Activated CD4-positive, alpha-beta T cell treated with anti-CD3 and anti-CD28 coated beads for 36 hours (primary cell): ENCODE results near the gene GLUD1. TPM values are rescaled to one million over a fixed set of nuclear protein-coding genes. Genes with fewer than 3 reads are reported as not detected.
A peak's percentile ranks its signal among the peaks of the same experiment; 100 is the strongest.
"Not testable (repeated sequence)": the region's sequence is repeated elsewhere in the genome, so short reads cannot be mapped to it uniquely, and the experiment has no call there.

Source experiments
- ATAC-seq: fragments of 200-7000 bp; cut with Tn5 transposase; one replicate; pipeline ENCODE4 v1.10.0; 2021; ENCODE audit warnings: mild to moderate bottlenecking, moderate library complexity
- CTCF ChIA-PET: fragments of 350-600 bp; sonication (Branson Sonifier 250); formaldehyde crosslinking; loops from one replicate; lab custom pipeline; 2021; ENCODE audit warnings: antibody characterized with exemption; lab: Charles Lee
- POLR2A ChIA-PET: fragments of 350-600 bp; sonication (Branson Sonifier 250); formaldehyde crosslinking; loops from one replicate; lab custom pipeline; 2021; ENCODE audit warnings: antibody characterized with exemption, inconsistent platforms; lab: Charles Lee
- DNase-seq: peaks from one replicate; pipeline ENCODE4 v3.0.0-alpha.2; 2020
- H3K27ac Mint-ChIP-seq: one replicate; pipeline ENCODE4 v1.8.0; 2021; ENCODE audit warnings: mixed read lengths
- H3K27me3 Mint-ChIP-seq: one replicate; pipeline ENCODE4 v1.8.0; 2021; ENCODE audit warnings: mixed read lengths
- H3K36me3 Mint-ChIP-seq: one replicate; pipeline ENCODE4 v1.8.0; 2021; ENCODE audit warnings: low read depth, mixed read lengths
- H3K4me1 Mint-ChIP-seq: one replicate; pipeline ENCODE4 v1.8.0; 2021; ENCODE audit warnings: mixed read lengths
- H3K4me3 Mint-ChIP-seq: one replicate; pipeline ENCODE4 v1.8.0; 2021; ENCODE audit warnings: mild to moderate bottlenecking, moderate library complexity, mixed read lengths
- H3K9me3 Mint-ChIP-seq: one replicate; pipeline ENCODE4 v1.8.0; 2021; ENCODE audit warnings: low read depth, mixed read lengths
- intact Hi-C, 2 experiments: fragments of 100-400 bp; cut with DNase I in 1 of 2; cut with micrococcal nuclease in 1 of 2; formaldehyde crosslinking; loops; one replicate each; pipeline versions ENCODE4 v1.14.2 to v1.15.1; 2022 to 2024; cut with DNase I, micrococcal nuclease
- total RNA-seq, 2 experiments: library from RNA; stranded (reverse); gene quantifications; one replicate each; pipeline ENCODE4 v1.2.3, GENCODE V29; 2021

The GLUD1 gene
- total RNA-seq, 2 experiments from 2014 or later, result 98.4 to 125 TPM

GRCh38 chr10:87066865-87067264 lies 27.8 kb downstream of the GLUD1 start:
- Mint-ChIP-seq H3K4me3 (no peak overlapping the region), H3K36me3 (peaks cover 42% of the 10 kb centered on the region), H3K27me3 (no peaks in the 10 kb centered on the region), H3K27ac (peak overlapping the region; percentile 7), H3K4me1 (no peaks in the 10 kb centered on the region), H3K9me3 (no peaks in the 10 kb centered on the region)
- ChIA-PET CTCF (no interaction called here), POLR2A (no interaction called here)
- intact Hi-C loops, result no loop called here
- no peak for DNase-seq
- no peak for ATAC-seq

- no peaks in the 10 kb centered on the region for H3K27me3 Mint-ChIP-seq
Measured at GRCh38 chr10:87066178-87066577, 28.5 kb downstream of the GLUD1 start.

DNA sequence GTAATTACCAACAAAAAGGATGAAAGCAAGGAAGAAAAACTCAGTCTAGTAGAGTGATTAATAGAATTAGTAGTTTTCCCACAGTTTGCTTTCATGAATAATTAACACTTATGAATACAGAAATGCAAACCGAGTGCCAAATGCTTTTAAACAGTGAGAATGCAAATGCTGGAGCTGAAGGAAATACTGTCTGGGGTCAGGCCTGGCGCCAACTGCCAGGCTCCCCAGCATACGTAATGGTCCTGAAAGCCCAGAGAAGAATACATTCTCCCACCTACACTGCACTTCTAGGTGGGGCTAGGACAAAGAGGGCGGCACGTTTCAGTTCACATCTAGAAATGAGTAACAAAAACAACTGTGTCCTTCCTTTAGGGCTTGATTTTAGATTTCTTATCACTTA lies 30.0 kb downstream of the GLUD1 start:
- no peak overlapping the region for H3K27ac Mint-ChIP-seq
- CTCF ChIA-PET, result no interaction called here
- no peaks in the 10 kb centered on the region for H3K9me3 Mint-ChIP-seq
- ATAC-seq, result no peak
- POLR2A ChIA-PET, result no interaction called here
- H3K27me3 Mint-ChIP-seq, result no peaks in the 10 kb centered on the region
- no peak overlapping the region for H3K4me3 Mint-ChIP-seq
- H3K4me1 Mint-ChIP-seq, result no peaks in the 10 kb centered on the region
- intact Hi-C loops, result no loop called here
- no peak for DNase-seq
- peaks cover 49% of the 10 kb centered on the region for H3K36me3 Mint-ChIP-seq

More at GRCh38 chr10:87066178-87066577, 28.5 kb downstream of the GLUD1 start:
- Mint-ChIP-seq H3K4me1 (no peaks in the 10 kb centered on the region), H3K36me3 (peaks cover 45% of the 10 kb centered on the region), H3K27ac (no peak overlapping the region), H3K9me3 (no peaks in the 10 kb centered on the region), H3K4me3 (no peak overlapping the region)
- ATAC-seq (no peak), DNase-seq (no peak)
- ChIA-PET CTCF (no interaction called here), POLR2A (no interaction called here)
- intact Hi-C loops, result no loop called here

DNA sequence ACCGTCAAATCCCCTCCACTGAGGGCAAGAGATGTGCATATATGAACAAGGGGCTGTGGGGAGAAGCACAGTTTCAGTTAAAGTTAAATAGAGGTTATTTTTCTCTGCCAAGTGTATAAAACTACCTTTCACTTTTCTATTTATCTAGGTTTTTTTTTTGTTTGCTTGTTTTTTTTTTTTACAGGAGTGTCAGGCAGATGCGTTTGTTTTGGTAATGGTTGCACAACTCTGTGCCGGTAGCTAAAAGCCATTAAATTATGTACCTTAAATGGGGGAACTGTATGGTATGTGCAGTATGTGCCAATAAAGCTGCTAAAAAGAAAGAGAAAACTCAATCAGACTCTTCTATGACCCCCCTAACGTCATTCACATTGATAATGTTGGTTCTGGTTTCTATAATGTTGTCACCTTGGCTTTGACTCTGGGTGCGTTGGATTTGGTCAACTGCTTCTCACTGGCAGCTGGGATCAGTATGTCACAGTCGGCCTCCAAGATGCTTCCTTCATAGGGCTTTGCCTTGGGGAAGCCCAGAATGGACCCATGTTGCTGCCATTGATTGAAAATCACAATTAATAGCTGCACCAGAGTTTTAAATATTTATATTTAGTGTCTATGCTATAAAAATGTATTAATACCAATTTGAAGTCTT lies 34.2 kb downstream of the GLUD1 start:
- intact Hi-C loops, result no loop called here
- no peaks in the 10 kb centered on the region for H3K4me1 Mint-ChIP-seq

DNA sequence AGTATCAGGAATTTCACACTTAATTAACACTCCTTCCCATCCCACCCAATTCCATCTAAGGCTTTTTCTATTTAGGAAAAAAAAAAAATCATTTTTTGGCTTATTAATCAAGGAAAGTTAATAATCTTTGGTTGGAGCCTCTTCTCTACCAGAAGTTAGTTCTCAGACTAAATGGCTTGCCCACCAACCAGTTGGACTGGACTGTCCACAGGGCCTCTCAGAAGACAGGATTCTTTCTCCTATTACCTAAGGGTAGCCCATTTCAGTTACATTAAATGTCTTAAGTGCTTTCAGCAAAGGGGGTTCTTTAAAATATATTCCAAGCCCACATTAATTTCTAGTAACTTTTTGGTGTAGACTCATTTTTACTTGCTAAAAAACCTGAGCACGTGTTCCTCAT lies 35.2 kb downstream of the GLUD1 start:
- Mint-ChIP-seq H3K9me3 (no peaks in the 10 kb centered on the region), H3K36me3 (peaks cover 38% of the 10 kb centered on the region), H3K27me3 (no peaks in the 10 kb centered on the region), H3K27ac (no peak overlapping the region), H3K4me1 (no peaks in the 10 kb centered on the region), H3K4me3 (no peak overlapping the region)
- ChIA-PET POLR2A (no interaction called here), CTCF (no interaction called here)
- DNase-seq, result no peak
- ATAC-seq, result no peak
- intact Hi-C loops, result no loop called here

More for the DNA sequence above, 34.2 kb downstream of the GLUD1 start:
- ATAC-seq, result no peak
- Mint-ChIP-seq H3K9me3 (no peaks in the 10 kb centered on the region), H3K4me3 (no peak overlapping the region), H3K27ac (no peak overlapping the region), H3K36me3 (peaks cover 38% of the 10 kb centered on the region), H3K27me3 (no peaks in the 10 kb centered on the region)
- no peak for DNase-seq
- POLR2A ChIA-PET, result no interaction called here
- CTCF ChIA-PET, result no interaction called here

GRCh38 chr10:87058171-87058570 lies 36.5 kb downstream of the GLUD1 start:
- H3K4me1 Mint-ChIP-seq, result no peaks in the 10 kb centered on the region
- no peaks in the 10 kb centered on the region for H3K27me3 Mint-ChIP-seq
- H3K36me3 Mint-ChIP-seq, result peaks cover 34% of the 10 kb centered on the region
- ChIA-PET POLR2A (no interaction called here), CTCF (no interaction called here)
- H3K27ac Mint-ChIP-seq, result no peak overlapping the region
- DNase-seq (no peak), ATAC-seq (no peak)
- H3K4me3 Mint-ChIP-seq, result no peak overlapping the region
- intact Hi-C loops, result no loop called here
- no peaks in the 10 kb centered on the region for H3K9me3 Mint-ChIP-seq

GRCh38 chr10:87054373-87055295 lies 40.0 kb downstream of the GLUD1 start:
- H3K9me3 Mint-ChIP-seq, result no peaks in the 10 kb centered on the region
- no peaks in the 10 kb centered on the region for H3K27me3 Mint-ChIP-seq
- intact Hi-C loops, result no loop called here
- H3K27ac Mint-ChIP-seq, result no peak overlapping the region
- peaks cover 36% of the 10 kb centered on the region for H3K36me3 Mint-ChIP-seq
- DNase-seq (peak; percentile 36), ATAC-seq (peak; percentile 84)
- no peak overlapping the region for H3K4me3 Mint-ChIP-seq
- ChIA-PET CTCF (no interaction called here), POLR2A (interaction anchor here (1.0 kb wide), 1 partner anchor 30 kb away, joined by 3 read pairs; no protein-coding TSS in a partner anchor)
- H3K4me1 Mint-ChIP-seq, result no peaks in the 10 kb centered on the region

DNA sequence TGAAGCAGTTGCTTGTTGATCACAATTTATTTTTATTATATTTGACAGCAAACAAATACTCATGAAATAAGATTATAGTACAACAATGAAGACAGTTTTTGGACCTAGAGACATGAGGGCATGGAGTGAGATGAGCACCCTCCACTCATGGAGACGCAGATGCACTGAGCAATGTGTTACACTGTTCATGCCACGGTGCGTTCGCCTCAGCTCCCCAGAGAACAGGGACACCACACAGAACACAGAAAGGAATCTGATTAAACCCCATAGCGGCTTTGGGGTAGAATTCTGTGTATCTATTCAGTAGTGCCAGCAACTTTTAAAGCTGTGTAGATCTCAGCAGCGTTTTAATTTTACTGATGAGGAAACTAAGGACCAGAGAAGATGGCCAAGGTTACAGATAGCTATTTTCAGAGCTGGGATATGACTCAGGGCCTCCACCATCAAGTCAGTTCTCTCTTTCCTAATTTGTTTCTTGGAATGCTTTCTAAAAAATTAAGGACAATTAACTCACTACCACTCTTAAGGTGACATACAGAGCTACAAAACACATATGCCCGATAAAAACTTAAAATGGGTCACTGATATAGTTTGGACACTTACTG lies 41.0 kb downstream of the GLUD1 start:
- CTCF ChIA-PET, result interaction anchor here (0.6 kb wide), 1 partner anchor 701 kb away, joined by 3 read pairs; no protein-coding TSS in a partner anchor
- no peak for DNase-seq

GRCh38 chr10:87053111-87053510 lies 41.5 kb downstream of the GLUD1 start:
- Mint-ChIP-seq H3K27me3 (no peaks in the 10 kb centered on the region), H3K9me3 (no peaks in the 10 kb centered on the region), H3K4me3 (no peak overlapping the region), H3K4me1 (no peaks in the 10 kb centered on the region), H3K36me3 (peaks cover 30% of the 10 kb centered on the region), H3K27ac (no peak overlapping the region)
- no peak for ATAC-seq
- ChIA-PET CTCF (interaction anchor here (0.5 to 0.6 kb wide), 2 partner anchors 96 to 702 kb away, joined by 3 read pairs; no protein-coding TSS in a partner anchor), POLR2A (no interaction called here)
- DNase-seq, result no peak
- intact Hi-C loops, result no loop called here

More for the DNA sequence above, 41.0 kb downstream of the GLUD1 start:
- Mint-ChIP-seq H3K36me3 (peaks cover 32% of the 10 kb centered on the region), H3K27me3 (no peaks in the 10 kb centered on the region), H3K4me3 (no peak overlapping the region), H3K9me3 (no peaks in the 10 kb centered on the region), H3K4me1 (no peaks in the 10 kb centered on the region), H3K27ac (no peak overlapping the region)
- intact Hi-C loops, result no loop called here
- POLR2A ChIA-PET, result no interaction called here
- no peak for ATAC-seq

GRCh38 chr10:87045434-87045938 lies 49.2 kb downstream of the GLUD1 start:
- ChIA-PET POLR2A (no interaction called here), CTCF (no interaction called here)
- DNase-seq, result no peak
- Mint-ChIP-seq H3K9me3 (no peaks in the 10 kb centered on the region), H3K4me3 (no peak overlapping the region), H3K27me3 (no peaks in the 10 kb centered on the region), H3K27ac (no peak overlapping the region), H3K4me1 (no peaks in the 10 kb centered on the region), H3K36me3 (peaks cover 30% of the 10 kb centered on the region)
- intact Hi-C loops, result no loop called here
- ATAC-seq, result no peak

DNA sequence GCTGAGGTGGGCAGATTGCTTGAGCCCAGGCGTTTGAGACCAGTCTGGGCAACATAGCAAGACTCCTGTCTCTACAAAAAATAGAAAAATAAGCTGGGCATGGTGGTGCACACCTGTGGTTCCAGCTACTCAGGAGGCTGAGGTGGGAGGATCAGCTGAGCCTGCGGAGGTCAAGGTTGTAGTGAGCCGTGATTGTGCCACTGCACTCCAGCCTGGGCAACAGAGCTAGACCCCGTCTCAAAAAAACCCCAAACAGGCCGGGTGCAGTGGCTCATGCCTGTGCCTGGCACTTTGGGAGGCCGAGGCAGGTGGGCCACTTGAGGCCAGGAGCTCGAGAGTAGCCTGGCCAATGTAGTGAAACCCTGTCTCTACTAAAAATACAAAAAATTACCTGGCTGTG lies 51.1 kb downstream of the GLUD1 start:
- not testable (repeated sequence) for H3K27ac Mint-ChIP-seq

More for the DNA sequence above, 51.1 kb downstream of the GLUD1 start:
- peaks cover 23% of the 10 kb centered on the region for H3K36me3 Mint-ChIP-seq
- ATAC-seq, H3K4me1 Mint-ChIP-seq, CTCF ChIA-PET, H3K27me3 Mint-ChIP-seq, H3K4me3 Mint-ChIP-seq, DNase-seq, intact Hi-C loops, POLR2A ChIA-PET, H3K9me3 Mint-ChIP-seq: not testable (repeated sequence)
